22Rv1 (cell line): Measurements from ENCODE around the gene CCDC24.

ENCODE experiments used
- H3K27ac ChIP-seq: fragments of 450-650 bp; 2 replicates; pipeline ENCODE4 v1.5.1; 2017
- ZFX ChIP-seq: fragments of 450-650 bp; IDR thresholded peaks from 2 replicates; pipeline ENCODE4 v1.6.1; 2017; ENCODE audit warnings: antibody characterized with exemption, borderline replicate concordance
- TF ChIP-seq, protein P1 (sequence below): fragments of 450-650 bp; IDR thresholded peaks from 2 replicates; pipeline ENCODE4 v1.5.1; 2017; ENCODE audit warnings: mild to moderate bottlenecking

CCDC24 gene

DNA sequence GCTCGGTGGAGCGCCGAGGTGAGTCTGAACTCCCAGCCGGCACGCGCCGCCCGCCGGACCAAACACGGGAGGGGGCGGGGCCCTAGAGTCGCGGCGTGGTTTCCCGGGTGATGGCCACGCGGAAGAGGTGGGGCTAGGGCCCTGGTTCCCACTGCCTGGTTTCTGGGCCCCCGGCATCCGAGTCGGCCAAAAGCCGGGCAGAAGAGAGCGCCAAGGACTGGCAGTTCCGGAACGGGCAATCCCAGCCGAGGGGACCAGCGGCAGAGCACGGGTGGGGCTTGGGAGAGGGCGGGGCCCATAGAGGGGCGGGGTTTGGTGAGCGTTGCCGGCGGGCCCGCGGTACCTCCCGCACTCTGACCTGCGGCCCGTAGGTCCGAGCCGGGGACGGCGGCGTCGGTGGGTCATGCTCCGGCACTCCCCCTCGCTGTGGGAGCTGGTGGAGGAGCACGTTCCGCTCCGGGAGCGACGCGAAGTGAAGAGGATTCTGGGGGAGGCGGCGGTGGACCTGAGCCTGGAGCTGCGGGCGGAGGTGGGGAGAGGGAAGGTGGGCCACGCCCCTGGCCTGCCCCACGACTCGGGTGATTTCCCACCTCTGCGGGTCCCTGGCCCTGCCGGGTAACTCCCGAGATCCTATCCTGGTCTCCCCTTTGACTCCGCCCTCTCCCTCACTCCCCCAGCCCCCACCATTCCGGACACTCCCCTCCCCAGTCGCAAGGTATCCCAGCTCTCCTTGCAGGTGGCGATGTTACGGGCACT, at the start of gene CCDC24:
CCDC24 (plus strand) TSS at position 124 of the 756 bp plus-strand sequence; CDS start at position 404, 280 bp downstream.
- TF ChIP-seq, protein P1, sequence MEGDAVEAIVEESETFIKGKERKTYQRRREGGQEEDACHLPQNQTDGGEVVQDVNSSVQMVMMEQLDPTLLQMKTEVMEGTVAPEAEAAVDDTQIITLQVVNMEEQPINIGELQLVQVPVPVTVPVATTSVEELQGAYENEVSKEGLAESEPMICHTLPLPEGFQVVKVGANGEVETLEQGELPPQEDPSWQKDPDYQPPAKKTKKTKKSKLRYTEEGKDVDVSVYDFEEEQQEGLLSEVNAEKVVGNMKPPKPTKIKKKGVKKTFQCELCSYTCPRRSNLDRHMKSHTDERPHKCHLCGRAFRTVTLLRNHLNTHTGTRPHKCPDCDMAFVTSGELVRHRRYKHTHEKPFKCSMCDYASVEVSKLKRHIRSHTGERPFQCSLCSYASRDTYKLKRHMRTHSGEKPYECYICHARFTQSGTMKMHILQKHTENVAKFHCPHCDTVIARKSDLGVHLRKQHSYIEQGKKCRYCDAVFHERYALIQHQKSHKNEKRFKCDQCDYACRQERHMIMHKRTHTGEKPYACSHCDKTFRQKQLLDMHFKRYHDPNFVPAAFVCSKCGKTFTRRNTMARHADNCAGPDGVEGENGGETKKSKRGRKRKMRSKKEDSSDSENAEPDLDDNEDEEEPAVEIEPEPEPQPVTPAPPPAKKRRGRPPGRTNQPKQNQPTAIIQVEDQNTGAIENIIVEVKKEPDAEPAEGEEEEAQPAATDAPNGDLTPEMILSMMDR, result no peak
- no peak for TF ChIP-seq ZFX
- H3K27ac ChIP-seq, result peak within 1 kb of the TSS; percentile 91

DNA sequence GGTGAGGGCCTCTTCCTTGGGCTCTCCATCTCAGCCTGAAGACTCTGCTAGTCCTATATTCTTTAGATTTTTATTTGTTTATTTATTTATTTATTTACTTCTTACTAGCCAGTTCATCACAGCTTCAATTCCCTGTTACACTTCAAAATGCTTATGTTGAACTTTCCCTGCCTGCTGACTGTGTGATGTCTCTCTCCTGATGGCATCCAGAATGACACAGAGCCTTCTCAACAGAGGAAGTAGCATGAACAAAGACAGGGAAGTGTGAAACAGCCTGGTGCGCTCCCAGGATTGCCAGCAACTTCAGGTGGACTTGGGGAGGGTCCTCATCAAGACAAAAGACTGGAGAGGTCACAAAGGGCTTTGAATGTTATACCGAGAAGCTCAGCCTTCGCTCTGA, 49.0 kb upstream of the CCDC24 start:
- TF ChIP-seq, protein P1, result no peak
- TF ChIP-seq ZFX, result no peak
- no peak overlapping the region for H3K27ac ChIP-seq

DNA sequence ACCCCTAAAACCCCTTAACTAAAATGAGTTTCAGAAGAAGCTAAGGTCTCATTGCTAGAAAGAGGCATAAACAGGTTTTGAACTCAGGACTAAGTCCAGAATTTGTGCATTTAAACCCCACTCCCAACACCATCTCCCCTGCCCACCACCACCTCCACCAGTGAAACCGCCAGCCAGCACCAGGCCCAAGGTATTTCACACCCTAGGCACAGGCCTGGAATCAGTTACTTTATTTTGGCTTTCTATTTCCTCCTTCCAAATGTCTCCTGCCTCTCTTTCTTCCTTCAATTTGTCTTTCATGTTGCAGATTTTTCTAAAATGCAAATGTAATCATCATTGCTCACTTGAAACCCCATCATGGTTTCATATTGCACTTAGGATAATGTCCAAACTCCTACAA, 46.5 kb upstream of the CCDC24 start:
- peak overlapping the region; percentile 78; the same call in 1 of the 2 replicates for H3K27ac ChIP-seq
- TF ChIP-seq ZFX, result no peak
- TF ChIP-seq, protein P1, result no peak

DNA sequence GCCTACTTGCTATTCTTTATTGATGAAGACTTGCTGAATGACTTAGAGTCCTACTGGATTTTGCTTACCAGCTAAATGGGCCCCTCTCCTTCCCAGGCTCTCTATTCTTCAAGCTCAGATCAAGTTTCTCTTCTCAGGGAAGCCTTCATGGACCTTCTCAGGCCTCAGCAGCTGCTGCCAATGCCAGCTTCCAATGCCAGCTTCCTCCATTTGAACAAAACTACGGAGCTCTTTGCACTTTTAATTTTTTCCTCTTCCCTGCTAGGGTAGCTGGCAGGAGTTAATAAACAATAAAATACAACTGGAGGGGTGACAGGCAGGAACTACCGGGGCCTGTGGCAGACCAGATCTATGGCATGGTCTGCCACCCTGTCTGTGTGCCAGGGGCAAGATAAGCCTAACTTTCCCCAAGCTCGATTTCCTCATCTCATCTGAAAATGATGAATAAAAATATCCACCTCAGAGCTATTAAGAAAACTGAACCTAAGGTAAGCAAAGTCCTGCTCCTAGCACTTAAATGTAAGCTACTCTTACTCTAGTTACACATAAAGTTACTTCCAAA, 45.6 kb upstream of the CCDC24 start:
- peak overlapping the region; percentile 78 for H3K27ac ChIP-seq
- TF ChIP-seq ZFX, result no peak
- TF ChIP-seq, protein P1, result no peak

DNA sequence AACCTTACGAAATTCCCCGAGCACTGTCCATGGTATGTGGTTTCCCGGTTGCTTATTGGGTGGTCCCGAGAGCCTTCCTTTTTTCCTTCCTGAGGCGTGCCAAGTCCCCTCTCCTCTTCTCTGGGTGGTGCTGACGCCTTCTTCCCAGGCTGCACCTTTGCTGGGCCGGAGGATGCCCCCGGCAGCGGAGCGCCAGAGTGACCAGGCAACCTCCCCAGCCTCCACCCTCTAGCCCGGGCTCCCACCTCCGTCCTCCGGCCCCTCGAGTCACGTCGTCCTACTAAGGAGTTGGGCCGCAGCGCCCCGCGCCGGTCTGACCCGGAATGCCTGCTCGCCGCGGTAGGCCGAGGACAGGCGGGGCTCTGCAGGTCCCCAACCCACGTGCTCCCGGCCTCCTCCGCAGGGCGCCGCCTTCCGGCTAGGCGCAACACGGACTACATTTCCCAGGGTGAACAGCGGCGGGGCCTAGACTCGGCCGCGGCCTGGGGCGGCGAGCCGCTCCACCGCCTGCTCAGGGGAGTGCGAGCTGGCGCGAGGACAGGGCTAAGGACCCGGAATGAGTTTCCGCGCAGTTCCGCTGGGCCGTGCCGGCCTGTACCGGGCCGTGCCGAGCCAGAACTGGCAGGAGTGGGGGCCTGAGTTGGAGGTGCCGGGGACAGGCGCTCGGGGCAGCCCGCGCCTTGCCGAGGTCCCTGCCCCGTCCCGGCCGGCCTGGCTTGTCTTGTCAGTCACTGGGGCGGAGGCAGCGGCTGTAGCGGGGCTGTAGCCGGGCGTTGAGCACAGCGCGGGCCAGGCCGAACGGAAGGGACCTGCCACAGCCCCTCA, 45.0 kb upstream of the CCDC24 start, which contains the start of gene IPO13:
IPO13 (plus strand) TSS at position 715 of the 825 bp plus-strand sequence. CDS start 651 bp downstream, outside the sequence.
- TF ChIP-seq, protein P1, result peak; percentile 91
- TF ChIP-seq ZFX, result no peak
- peak within 1 kb of the TSS; percentile 78 for H3K27ac ChIP-seq

DNA sequence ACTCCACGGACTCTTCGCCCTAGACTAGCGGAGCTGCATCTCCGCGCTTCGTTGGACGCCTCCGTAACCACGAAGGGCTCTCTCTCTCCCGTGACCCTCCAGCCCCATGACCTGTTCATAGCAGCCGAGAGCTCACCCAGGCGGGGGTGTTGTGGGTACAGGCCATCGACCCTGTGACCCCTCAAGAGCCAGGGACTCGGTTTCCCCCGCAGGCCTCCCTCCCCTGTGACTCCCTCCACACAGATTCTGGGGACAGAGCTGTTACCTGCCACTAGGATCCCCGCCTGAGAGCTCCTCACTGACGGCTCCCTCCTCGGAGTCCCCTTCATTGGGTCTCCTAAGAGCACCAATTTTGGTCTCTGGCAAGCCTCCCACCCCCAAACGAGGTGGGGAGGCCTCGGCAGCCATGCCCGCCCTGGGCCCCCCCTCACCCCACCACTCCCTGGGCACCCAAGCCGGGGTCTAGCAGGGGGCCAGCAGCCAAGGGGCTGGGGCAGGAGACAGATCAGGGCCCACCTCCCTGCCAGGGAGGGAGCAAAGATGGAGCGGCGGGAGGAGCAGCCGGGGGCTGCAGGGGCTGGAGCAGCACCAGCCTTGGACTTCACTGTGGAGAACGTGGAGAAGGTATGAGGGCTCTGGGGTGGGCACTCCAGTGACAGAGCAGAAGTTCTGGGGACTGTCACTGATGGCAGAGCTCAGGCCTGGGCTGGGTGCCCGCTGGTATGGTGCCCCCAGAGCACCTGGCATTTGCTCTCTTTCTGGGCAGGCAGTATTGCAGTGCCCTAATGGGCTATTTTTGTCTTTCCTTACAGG, 44.1 kb upstream of the CCDC24 start:
- peak overlapping the region; percentile 78 for H3K27ac ChIP-seq
- no peak for TF ChIP-seq ZFX
- TF ChIP-seq, protein P1, result no peak
